GM23338 (cell line): ENCODE measurements around the gene ADGRV1. TPM values are rescaled to one million over a fixed set of nuclear protein-coding genes. Genes with fewer than 3 reads are reported as not detected.

Experiments
- ATAC-seq: fragments of 200-7000 bp; cut with Tn5 transposase; 3 replicates; pipeline ENCODE4 v1.9.1; 2020
- DNase-seq: peaks from one replicate; pipeline ENCODE4 v3.0.0-alpha.2; 2015; ENCODE audit warnings: low spot score
- H2AFZ ChIP-seq: fragments of 200-600 bp; sonication (generic); 2 replicates; pipeline ENCODE4 v1.8.0; 2016; ENCODE audit warnings: antibody characterized with exemption, mild to moderate bottlenecking, moderate library complexity
- H3F3A ChIP-seq: fragments of 200-600 bp; sonication (generic); replicated peaks from 2 replicates; pipeline ENCODE4 v1.8.0; 2017; ENCODE audit warnings: antibody characterized with exemption, mixed run types, low read depth
- H3K27ac ChIP-seq: fragments of 200-600 bp; sonication (generic); 2 replicates; pipeline ENCODE4 v1.6.1; 2016; ENCODE audit warnings: low read depth
- H3K27me3 ChIP-seq: fragments of 200-600 bp; sonication (generic); 2 replicates; pipeline ENCODE4 v1.8.0; 2016; ENCODE audit warnings: mild to moderate bottlenecking, mixed run types, moderate library complexity; ENCODE audit not compliant: insufficient read depth
- H3K36me3 ChIP-seq: fragments of 200-600 bp; sonication (generic); 2 replicates; pipeline ENCODE4 v1.8.0; 2016; ENCODE audit warnings: mild to moderate bottlenecking; ENCODE audit not compliant: insufficient read depth
- H3K4me1 ChIP-seq: fragments of 200-600 bp; sonication (generic); 2 replicates; pipeline ENCODE4 v1.8.0; 2016; ENCODE audit warnings: mild to moderate bottlenecking, moderate library complexity; ENCODE audit not compliant: insufficient read depth
- H3K4me2 ChIP-seq: fragments of 200-600 bp; sonication (generic); 2 replicates; pipeline ENCODE4 v1.7.1; 2017; ENCODE audit warnings: mixed run types
- H3K4me3 ChIP-seq: fragments of 200-600 bp; sonication (generic); 2 replicates; pipeline ENCODE4 v1.6.1; 2016; ENCODE audit warnings: mixed run types
- H3K79me2 ChIP-seq: fragments of 200-600 bp; sonication (generic); replicated peaks from 2 replicates; pipeline ENCODE4 v1.8.0; 2017; ENCODE audit warnings: mild to moderate bottlenecking; ENCODE audit not compliant: insufficient read depth
- H3K9me2 ChIP-seq: fragments of 200-600 bp; sonication (generic); 2 replicates; pipeline ENCODE4 v1.8.0; 2017; ENCODE audit not compliant: insufficient read depth
- H4K20me1 ChIP-seq: fragments of 200-600 bp; sonication (generic); replicated peaks from 2 replicates; pipeline ENCODE4 v1.8.0; 2017; ENCODE audit warnings: mild to moderate bottlenecking; ENCODE audit not compliant: insufficient read depth
- H3K27ac Mint-ChIP-seq: 2 replicates; pipeline ENCODE4 v1.8.0; 2020; ENCODE audit warnings: inconsistent platforms, mild to moderate bottlenecking, moderate library complexity, mixed read lengths
- H3K27me3 Mint-ChIP-seq: 3 replicates; pipeline ENCODE4 v1.8.0; 2022; ENCODE audit warnings: low read depth, mild to moderate bottlenecking, moderate library complexity, mixed read lengths, inconsistent platforms; ENCODE audit not compliant: insufficient read depth, poor library complexity
- H3K36me3 Mint-ChIP-seq: 3 replicates; pipeline ENCODE4 v1.8.0; 2021; ENCODE audit warnings: low read depth, mild to moderate bottlenecking, inconsistent platforms, moderate library complexity, mixed read lengths
- H3K4me1 Mint-ChIP-seq: 3 replicates; pipeline ENCODE4 v1.8.0; 2020; ENCODE audit warnings: mild to moderate bottlenecking, inconsistent platforms, mixed read lengths
- H3K4me3 Mint-ChIP-seq: 3 replicates; pipeline ENCODE4 v1.8.0; 2021; ENCODE audit warnings: moderate library complexity, mild to moderate bottlenecking, inconsistent platforms, mixed read lengths
- H3K9me3 Mint-ChIP-seq: 3 replicates; pipeline ENCODE4 v1.8.0; 2020; ENCODE audit warnings: moderate library complexity, mild to moderate bottlenecking, inconsistent platforms, mixed read lengths
- CREB1 ChIP-seq: fragments of 250-450 bp; sonication (Bioruptor Pico); IDR thresholded peaks from 2 replicates; pipeline ENCODE4 v1.5.0; 2020; ENCODE audit warnings: low read depth, mild to moderate bottlenecking, moderate library complexity
- CTCF ChIP-seq, 2 experiments: fragments of 200-600 bp in 1 of 2; sonication (generic) in 1 of 2; conservative IDR thresholded peaks; 2 replicates each; pipeline versions ENCODE4 v1.5.1 to v1.6.1; 2016 to 2017; ENCODE audit warnings: antibody characterized with exemption in 2 of 2, low read depth in 2 of 2, mild to moderate bottlenecking in 2 of 2, moderate library complexity in 1 of 2
- ETS1 ChIP-seq: IDR thresholded peaks from 2 replicates; pipeline ENCODE4 v1.6.1; 2016; ENCODE audit warnings: antibody characterized with exemption
- EZH2 ChIP-seq: fragments of 200-600 bp; sonication (generic); IDR thresholded peaks from one replicate; pipeline ENCODE4 v1.8.0; 2017; ENCODE audit warnings: antibody characterized with exemption, mild to moderate bottlenecking, low read depth; ENCODE audit not compliant: unreplicated experiment
- EZH2phosphoT487 ChIP-seq: fragments of 200-600 bp; sonication (generic); IDR thresholded peaks from one replicate; pipeline ENCODE4 v1.8.1; 2018; ENCODE audit warnings: antibody characterized with exemption; ENCODE audit not compliant: unreplicated experiment
- JUNB ChIP-seq: IDR thresholded peaks from one replicate; pipeline ENCODE4 v1.6.1; 2016; ENCODE audit warnings: antibody characterized with exemption; ENCODE audit not compliant: unreplicated experiment
- NANOG ChIP-seq: IDR thresholded peaks from 2 replicates; pipeline ENCODE4 v1.6.1; 2016; ENCODE audit warnings: antibody characterized with exemption, borderline replicate concordance
- POLR2AphosphoS5 ChIP-seq: IDR thresholded peaks from 2 replicates; pipeline ENCODE4 v1.6.1; 2016; ENCODE audit warnings: antibody characterized with exemption, low read depth
- STAT1 ChIP-seq: IDR thresholded peaks from one replicate; pipeline ENCODE4 v1.6.1; 2016; ENCODE audit warnings: antibody characterized with exemption; ENCODE audit not compliant: unreplicated experiment
- ZNF114 ChIP-seq: fragments of 250-450 bp; sonication (Bioruptor Pico); IDR thresholded peaks from 2 replicates; pipeline ENCODE4 v1.5.0; 2020; ENCODE audit warnings: mild to moderate bottlenecking, moderate library complexity
- ZNF331 ChIP-seq: fragments of 250-450 bp; sonication (Bioruptor Pico); IDR thresholded peaks from 2 replicates; pipeline ENCODE4 v1.5.0; 2020; ENCODE audit warnings: low read depth, mild to moderate bottlenecking, moderate library complexity
- ZNF462 ChIP-seq: fragments of 250-450 bp; sonication (Bioruptor Pico); IDR thresholded peaks from 2 replicates; pipeline ENCODE4 v1.5.0; 2020; ENCODE audit warnings: mild to moderate bottlenecking, moderate library complexity
- polyA plus RNA-seq: library from polyadenylated mRNA; unstranded; fragments of >200 nt; fragmentation: Nextera tagmentation; extraction: Ambion mirVana; gene quantifications from 2 replicates; pipeline ENCODE4 v1.2.1, GENCODE V29; 2016
- total RNA-seq: library from RNA; depleted of rRNA; stranded (reverse); fragments of >200 nt; shearing (Covaris generic); gene quantifications from 2 replicates; pipeline ENCODE4 v1.2.3, GENCODE V29; 2014
- TF ChIP-seq, protein P1 (sequence below): IDR thresholded peaks from one replicate; pipeline ENCODE4 v1.6.1; 2018; ENCODE audit warnings: antibody characterized with exemption; ENCODE audit not compliant: unreplicated experiment

The ADGRV1 gene
- total and polyA plus RNA-seq, 2 experiments from 2014 or later = 46.1 to 149 TPM

GRCh38 chr5:90965110-90965685 is 406.6 kb downstream of the ADGRV1 start:
- Histone ChIP-seq H3K27me3 (no peaks in the 10 kb centered on the region), H2AFZ (no peak overlapping the region), H3K79me2 (no peaks in the 10 kb centered on the region), H3K27ac (no peak overlapping the region), H3K4me1 (peaks cover 5% of the 10 kb centered on the region; the same call in 1 of the 2 replicates), H3K4me3 (no peak overlapping the region), H3F3A (no peaks in the 10 kb centered on the region), H4K20me1 (0 out of 2 replicates have a peak, but pooled peaks cover 3% of the 10 kb centered on the region), H3K4me2 (no peak overlapping the region), H3K9me2 (no peaks in the 10 kb centered on the region), H3K36me3 (peaks cover 12% of the 10 kb centered on the region)
- Mint-ChIP-seq H3K36me3 (peaks cover 44% of the 10 kb centered on the region), H3K9me3 (peaks cover 22% of the 10 kb centered on the region), H3K4me1 (0 out of 3 replicates have a peak, but pooled peaks cover 2% of the 10 kb centered on the region), H3K27ac (no peak overlapping the region), H3K27me3 (peaks cover 4% of the 10 kb centered on the region), H3K4me3 (no peak overlapping the region)
- no peak for ATAC-seq
- DNase-seq = no peak
- TF ChIP-seq JUNB = no peak
- TF ChIP-seq, protein P1, sequence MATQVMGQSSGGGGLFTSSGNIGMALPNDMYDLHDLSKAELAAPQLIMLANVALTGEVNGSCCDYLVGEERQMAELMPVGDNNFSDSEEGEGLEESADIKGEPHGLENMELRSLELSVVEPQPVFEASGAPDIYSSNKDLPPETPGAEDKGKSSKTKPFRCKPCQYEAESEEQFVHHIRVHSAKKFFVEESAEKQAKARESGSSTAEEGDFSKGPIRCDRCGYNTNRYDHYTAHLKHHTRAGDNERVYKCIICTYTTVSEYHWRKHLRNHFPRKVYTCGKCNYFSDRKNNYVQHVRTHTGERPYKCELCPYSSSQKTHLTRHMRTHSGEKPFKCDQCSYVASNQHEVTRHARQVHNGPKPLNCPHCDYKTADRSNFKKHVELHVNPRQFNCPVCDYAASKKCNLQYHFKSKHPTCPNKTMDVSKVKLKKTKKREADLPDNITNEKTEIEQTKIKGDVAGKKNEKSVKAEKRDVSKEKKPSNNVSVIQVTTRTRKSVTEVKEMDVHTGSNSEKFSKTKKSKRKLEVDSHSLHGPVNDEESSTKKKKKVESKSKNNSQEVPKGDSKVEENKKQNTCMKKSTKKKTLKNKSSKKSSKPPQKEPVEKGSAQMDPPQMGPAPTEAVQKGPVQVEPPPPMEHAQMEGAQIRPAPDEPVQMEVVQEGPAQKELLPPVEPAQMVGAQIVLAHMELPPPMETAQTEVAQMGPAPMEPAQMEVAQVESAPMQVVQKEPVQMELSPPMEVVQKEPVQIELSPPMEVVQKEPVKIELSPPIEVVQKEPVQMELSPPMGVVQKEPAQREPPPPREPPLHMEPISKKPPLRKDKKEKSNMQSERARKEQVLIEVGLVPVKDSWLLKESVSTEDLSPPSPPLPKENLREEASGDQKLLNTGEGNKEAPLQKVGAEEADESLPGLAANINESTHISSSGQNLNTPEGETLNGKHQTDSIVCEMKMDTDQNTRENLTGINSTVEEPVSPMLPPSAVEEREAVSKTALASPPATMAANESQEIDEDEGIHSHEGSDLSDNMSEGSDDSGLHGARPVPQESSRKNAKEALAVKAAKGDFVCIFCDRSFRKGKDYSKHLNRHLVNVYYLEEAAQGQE = no peak
- no peak for TF ChIP-seq STAT1
- no peak for TF ChIP-seq CREB1
- no peak for TF ChIP-seq ZNF462 (CRISPR knock-in tag)
- no peak for TF ChIP-seq ETS1
- TF ChIP-seq POLR2AphosphoS5 = no peak
- TF ChIP-seq CTCF (conservative IDR thresholded peaks at IDR 0.05; ENCODE audit: low read depth in 2 of 2) = no peak
- TF ChIP-seq EZH2 = no peak
- TF ChIP-seq EZH2phosphoT487 = no peak
- TF ChIP-seq ZNF114 (CRISPR knock-in tag) = no peak
- TF ChIP-seq NANOG = no peak
- no peak for TF ChIP-seq ZNF331
